ENCODE measurements around the gene PPP1R1B.

The PPP1R1B gene

GRCh38 chr17:39661744-39662541, 35.2 kb downstream of the PPP1R1B start:
- Histone ChIP-seq H3K27me3 (ENCODE audit: insufficient read depth, low read length, poor library complexity, severe bottlenecking) (no peaks in the 10 kb centered on the region), H3K79me2 (ENCODE audit: insufficient read depth, low read length) (no peaks in the 10 kb centered on the region), H3K9me2 (replicated peaks; ENCODE audit: low read depth, low read length) (no peaks in the 10 kb centered on the region), H3K4me3 (ENCODE audit: low read length, poor library complexity, severe bottlenecking) (no peak overlapping the region), H2AFZ (ENCODE audit: low read length) (no peak overlapping the region), H3K9ac (ENCODE audit: low read depth, low read length, poor library complexity, severe bottlenecking) (no peak overlapping the region), H3K4me2 (ENCODE audit: low read depth, low read length, poor library complexity, severe bottlenecking) (no peak overlapping the region), H3K4me1 (ENCODE audit: insufficient read depth, low read length, poor library complexity, severe bottlenecking) (no peaks in the 10 kb centered on the region), H3K36me3 (ENCODE audit: insufficient read depth, low read length) (peaks cover 49% of the 10 kb centered on the region; the same call in 1 of the 2 replicates), H3K9me3 (ENCODE audit: insufficient read depth, low read depth, low read length) (no peaks in the 10 kb centered on the region), H4K20me1 (ENCODE audit: insufficient read depth, low read length, poor library complexity, severe bottlenecking) (no peaks in the 10 kb centered on the region), H3F3A (ENCODE audit: low read depth) (no peaks in the 10 kb centered on the region)
- TF ChIP-seq EZH2phosphoT487 (IDR thresholded peaks at IDR 0.05; ENCODE audit: borderline replicate concordance): no peak
- no peak for TF ChIP-seq CTCF (conservative IDR thresholded peaks at IDR 0.05; ENCODE audit: low read length)

- Histone ChIP-seq H3F3A (ENCODE audit: low read depth) (no peaks in the 10 kb centered on the region), H3K9me2 (replicated peaks; ENCODE audit: low read depth, low read length) (no peaks in the 10 kb centered on the region), H3K36me3 (ENCODE audit: insufficient read depth, low read length) (peaks cover 47% of the 10 kb centered on the region; the same call in 1 of the 2 replicates), H3K4me2 (ENCODE audit: low read depth, low read length, poor library complexity, severe bottlenecking) (no peak overlapping the region), H3K9ac (ENCODE audit: low read depth, low read length, poor library complexity, severe bottlenecking) (no peak overlapping the region), H3K27me3 (ENCODE audit: insufficient read depth, low read length, poor library complexity, severe bottlenecking) (no peaks in the 10 kb centered on the region), H3K4me1 (ENCODE audit: insufficient read depth, low read length, poor library complexity, severe bottlenecking) (no peaks in the 10 kb centered on the region), H3K4me3 (ENCODE audit: low read length, poor library complexity, severe bottlenecking) (no peak overlapping the region), H4K20me1 (ENCODE audit: insufficient read depth, low read length, poor library complexity, severe bottlenecking) (no peaks in the 10 kb centered on the region), H3K79me2 (ENCODE audit: insufficient read depth, low read length) (no peaks in the 10 kb centered on the region), H2AFZ (ENCODE audit: low read length) (no peak overlapping the region), H3K9me3 (ENCODE audit: insufficient read depth, low read depth, low read length) (no peaks in the 10 kb centered on the region)
- TF ChIP-seq CTCF (conservative IDR thresholded peaks at IDR 0.05; ENCODE audit: low read length) (no peak), EZH2phosphoT487 (IDR thresholded peaks at IDR 0.05; ENCODE audit: borderline replicate concordance) (no peak)
These were observed 36.0 kb downstream of the PPP1R1B start for GRCh38 chr17:39662551-39663339.

- Histone ChIP-seq H3K4me3 (ENCODE audit: low read length, poor library complexity, severe bottlenecking) (no peak overlapping the region), H3K79me2 (ENCODE audit: insufficient read depth, low read length) (no peaks in the 10 kb centered on the region), H3K9me3 (ENCODE audit: insufficient read depth, low read depth, low read length) (no peaks in the 10 kb centered on the region), H2AFZ (ENCODE audit: low read length) (no peak overlapping the region), H3K36me3 (ENCODE audit: insufficient read depth, low read length) (peaks cover 41% of the 10 kb centered on the region; the same call in 1 of the 2 replicates), H3K4me1 (ENCODE audit: insufficient read depth, low read length, poor library complexity, severe bottlenecking) (no peaks in the 10 kb centered on the region), H3K9me2 (replicated peaks; ENCODE audit: low read depth, low read length) (no peaks in the 10 kb centered on the region), H4K20me1 (ENCODE audit: insufficient read depth, low read length, poor library complexity, severe bottlenecking) (no peaks in the 10 kb centered on the region), H3K27me3 (ENCODE audit: insufficient read depth, low read length, poor library complexity, severe bottlenecking) (no peaks in the 10 kb centered on the region), H3K4me2 (ENCODE audit: low read depth, low read length, poor library complexity, severe bottlenecking) (no peak overlapping the region), H3K9ac (ENCODE audit: low read depth, low read length, poor library complexity, severe bottlenecking) (no peak overlapping the region), H3F3A (ENCODE audit: low read depth) (no peaks in the 10 kb centered on the region)
- TF ChIP-seq CTCF (conservative IDR thresholded peaks at IDR 0.05; ENCODE audit: low read length): no peak
- TF ChIP-seq EZH2phosphoT487 (IDR thresholded peaks at IDR 0.05; ENCODE audit: borderline replicate concordance): no peak
These were observed 36.6 kb downstream of the PPP1R1B start for GRCh38 chr17:39663340-39663687.

All from Loucy (cell line).